Mammary epithelial cell (primary cell): ENCODE measurements around the gene TARBP2.

Source experiments
- CTCF ChIP-seq, 2 donors: IDR thresholded peaks in 1 of 2; conservative IDR thresholded peaks in 1 of 2; 2 replicates each; pipeline ENCODE4 v1.5.1; 2011 to 2012; ENCODE audit warnings: inconsistent platforms in 2 of 2, low read length in 2 of 2, mild to moderate bottlenecking in 2 of 2, control low read depth in 1 of 2, low read depth in 1 of 2; ENCODE audit not compliant: insufficient read depth in 1 of 2; ENCODE audit errors: extremely low read depth in 1 of 2
- EZH2 ChIP-seq: IDR thresholded peaks from 2 replicates; pipeline ENCODE4 v1.6.1; 2012; ENCODE audit warnings: low read length, inconsistent platforms, borderline replicate concordance

DNA sequence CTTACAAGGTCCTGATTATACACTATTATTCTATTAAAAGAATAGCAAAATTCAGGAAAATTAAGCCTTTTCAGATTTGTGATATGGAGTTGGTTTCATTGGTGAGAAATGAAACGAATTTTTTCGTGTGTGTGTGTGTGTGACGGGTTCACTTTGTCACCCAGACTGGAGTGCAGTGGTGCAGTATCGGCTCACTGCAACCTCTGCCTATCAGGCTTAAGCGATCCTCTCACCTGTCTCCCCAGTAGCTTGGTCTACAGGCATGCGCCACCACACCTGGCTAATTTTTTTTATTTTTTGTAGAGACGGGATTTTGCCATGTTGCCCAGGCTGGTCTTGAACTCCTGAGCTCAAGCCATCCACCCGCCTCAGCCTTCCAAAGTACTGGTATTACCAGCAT is 39.5 kb upstream of the TARBP2 start:
- TF ChIP-seq CTCF (conservative IDR thresholded peaks at IDR 0.05 in 1 of 2, IDR thresholded peaks at IDR 0.05 in 1 of 2; ENCODE audit: extremely low read depth in 1 of 2, insufficient read depth in 1 of 2, low read depth in 1 of 2, low read length in 2 of 2): no peak
- TF ChIP-seq EZH2: no peak
